ENCODE results near the gene HS3ST3A1. TPM values are rescaled to one million over a fixed set of nuclear protein-coding genes. Genes with fewer than 3 reads are reported as not detected.
A peak's percentile ranks its signal among the peaks of the same experiment; 100 is the strongest.

The HS3ST3A1 gene
- total RNA-seq, 1 donor from 2014 or later = 1.1 TPM

DNA sequence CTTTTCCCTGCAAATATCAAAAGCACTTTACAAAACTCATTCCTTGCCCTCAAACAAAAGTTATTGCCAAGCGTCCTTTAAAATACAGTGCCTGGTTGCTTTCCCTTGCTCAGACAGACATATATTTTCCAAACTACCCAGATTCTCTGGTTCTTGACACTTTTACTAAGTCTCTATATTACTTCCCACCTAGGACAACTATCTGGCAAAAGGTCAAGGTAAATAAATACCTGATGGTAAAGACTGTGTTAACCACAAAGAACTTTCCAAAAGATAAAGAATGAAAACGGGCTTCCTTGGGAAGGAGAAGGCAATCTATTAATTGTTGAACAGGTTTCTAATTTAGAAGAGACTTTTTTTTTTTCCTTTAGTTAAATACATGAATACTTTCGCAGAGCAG is 1.9 kb downstream of the HS3ST3A1 start:
- peaks cover 5% of the 10 kb centered on the region for H3K9me3 Mint-ChIP-seq (ENCODE audit: unreplicated experiment)
- H3K27me3 Mint-ChIP-seq (ENCODE audit: unreplicated experiment) = peaks cover 11% of the 10 kb centered on the region
- peak overlapping the region; percentile 84 for H3K4me3 Mint-ChIP-seq (ENCODE audit: unreplicated experiment)
- H3K4me1 Mint-ChIP-seq (ENCODE audit: low read depth, unreplicated experiment) = peaks cover 10% of the 10 kb centered on the region
- no peaks in the 10 kb centered on the region for H3K36me3 Mint-ChIP-seq (ENCODE audit: unreplicated experiment)
- TF ChIP-seq, protein P1, sequence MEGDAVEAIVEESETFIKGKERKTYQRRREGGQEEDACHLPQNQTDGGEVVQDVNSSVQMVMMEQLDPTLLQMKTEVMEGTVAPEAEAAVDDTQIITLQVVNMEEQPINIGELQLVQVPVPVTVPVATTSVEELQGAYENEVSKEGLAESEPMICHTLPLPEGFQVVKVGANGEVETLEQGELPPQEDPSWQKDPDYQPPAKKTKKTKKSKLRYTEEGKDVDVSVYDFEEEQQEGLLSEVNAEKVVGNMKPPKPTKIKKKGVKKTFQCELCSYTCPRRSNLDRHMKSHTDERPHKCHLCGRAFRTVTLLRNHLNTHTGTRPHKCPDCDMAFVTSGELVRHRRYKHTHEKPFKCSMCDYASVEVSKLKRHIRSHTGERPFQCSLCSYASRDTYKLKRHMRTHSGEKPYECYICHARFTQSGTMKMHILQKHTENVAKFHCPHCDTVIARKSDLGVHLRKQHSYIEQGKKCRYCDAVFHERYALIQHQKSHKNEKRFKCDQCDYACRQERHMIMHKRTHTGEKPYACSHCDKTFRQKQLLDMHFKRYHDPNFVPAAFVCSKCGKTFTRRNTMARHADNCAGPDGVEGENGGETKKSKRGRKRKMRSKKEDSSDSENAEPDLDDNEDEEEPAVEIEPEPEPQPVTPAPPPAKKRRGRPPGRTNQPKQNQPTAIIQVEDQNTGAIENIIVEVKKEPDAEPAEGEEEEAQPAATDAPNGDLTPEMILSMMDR (IDR thresholded peaks at IDR 0.05; ENCODE audit: partially characterized antibody, unreplicated experiment) = no peak
- no peak for DNase-seq
- H3K27ac Mint-ChIP-seq (ENCODE audit: unreplicated experiment) = no peak overlapping the region

DNA sequence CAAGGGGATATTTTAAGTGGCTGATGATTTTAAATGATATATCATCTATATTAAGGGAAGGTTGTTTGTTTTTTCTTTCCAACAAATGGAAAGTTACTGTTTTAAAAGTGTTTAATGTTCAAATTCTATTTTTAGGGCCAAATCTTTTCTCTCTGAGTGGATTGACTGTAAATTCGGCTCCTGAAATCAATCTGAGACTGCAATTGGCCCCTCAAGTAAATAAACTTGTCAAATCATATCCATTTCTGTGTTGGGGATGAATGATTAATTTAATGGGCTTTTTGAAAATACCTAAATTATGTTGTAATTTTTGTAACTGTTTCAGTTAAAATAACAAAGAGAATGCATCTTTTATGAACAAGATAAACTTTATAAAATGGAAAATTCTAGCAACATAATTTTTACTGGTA is 2.6 kb downstream of the HS3ST3A1 start:
- DNase-seq = no peak
- H3K27ac Mint-ChIP-seq (ENCODE audit: unreplicated experiment) = no peak overlapping the region
- H3K4me3 Mint-ChIP-seq (ENCODE audit: unreplicated experiment) = no peak overlapping the region
- H3K36me3 Mint-ChIP-seq (ENCODE audit: unreplicated experiment) = no peaks in the 10 kb centered on the region
- H3K9me3 Mint-ChIP-seq (ENCODE audit: unreplicated experiment) = peaks cover 5% of the 10 kb centered on the region
- TF ChIP-seq, protein P1 (IDR thresholded peaks at IDR 0.05; ENCODE audit: partially characterized antibody, unreplicated experiment) = no peak
- peaks cover 12% of the 10 kb centered on the region for H3K4me1 Mint-ChIP-seq (ENCODE audit: low read depth, unreplicated experiment)
- H3K27me3 Mint-ChIP-seq (ENCODE audit: unreplicated experiment) = peaks cover 11% of the 10 kb centered on the region

DNA sequence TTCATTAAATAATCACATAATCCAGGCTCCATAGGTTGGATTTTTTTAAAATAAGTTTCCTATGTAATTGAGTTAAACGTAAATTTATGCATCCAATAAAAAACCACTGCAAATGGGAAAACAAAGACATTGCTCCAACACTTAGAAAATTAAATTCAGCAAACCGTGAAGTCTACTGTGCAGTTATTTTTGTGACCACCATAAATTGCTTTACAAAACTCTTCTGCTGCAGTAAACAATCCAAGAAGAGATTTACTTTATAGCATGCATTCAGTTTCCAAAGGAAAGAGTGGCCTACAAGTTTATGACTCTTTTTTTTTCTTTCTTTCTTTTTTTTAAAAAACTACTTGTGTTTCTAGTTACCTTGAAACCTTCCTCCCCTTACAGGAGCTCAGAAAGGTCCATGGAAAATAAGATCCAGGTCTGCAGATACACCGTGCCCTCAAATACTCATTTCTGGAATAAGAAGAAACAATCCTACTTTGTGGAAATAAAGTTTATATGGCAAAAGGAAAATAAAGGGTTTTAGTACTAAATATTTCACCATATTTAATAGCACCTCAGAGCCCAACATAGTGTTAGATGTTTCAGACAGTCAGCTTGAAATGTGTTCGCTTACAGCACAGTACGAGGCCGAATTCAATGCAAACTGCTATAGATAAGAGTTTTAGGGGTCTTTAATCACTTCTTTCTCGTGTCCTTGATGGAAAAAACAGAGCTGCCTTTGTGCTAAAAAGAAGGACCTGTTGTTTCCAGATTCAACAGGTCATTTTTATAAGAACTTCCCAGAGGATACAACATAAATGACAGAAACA is 3.2 kb downstream of the HS3ST3A1 start:
- no peak overlapping the region for H3K4me3 Mint-ChIP-seq (ENCODE audit: unreplicated experiment)
- peaks cover 5% of the 10 kb centered on the region for H3K9me3 Mint-ChIP-seq (ENCODE audit: unreplicated experiment)
- TF ChIP-seq, protein P1 (IDR thresholded peaks at IDR 0.05; ENCODE audit: partially characterized antibody, unreplicated experiment) = no peak
- H3K27me3 Mint-ChIP-seq (ENCODE audit: unreplicated experiment) = peaks cover 11% of the 10 kb centered on the region
- H3K36me3 Mint-ChIP-seq (ENCODE audit: unreplicated experiment) = no peaks in the 10 kb centered on the region
- H3K4me1 Mint-ChIP-seq (ENCODE audit: low read depth, unreplicated experiment) = peaks cover 12% of the 10 kb centered on the region
- H3K27ac Mint-ChIP-seq (ENCODE audit: unreplicated experiment) = no peak overlapping the region
- DNase-seq = no peak

DNA sequence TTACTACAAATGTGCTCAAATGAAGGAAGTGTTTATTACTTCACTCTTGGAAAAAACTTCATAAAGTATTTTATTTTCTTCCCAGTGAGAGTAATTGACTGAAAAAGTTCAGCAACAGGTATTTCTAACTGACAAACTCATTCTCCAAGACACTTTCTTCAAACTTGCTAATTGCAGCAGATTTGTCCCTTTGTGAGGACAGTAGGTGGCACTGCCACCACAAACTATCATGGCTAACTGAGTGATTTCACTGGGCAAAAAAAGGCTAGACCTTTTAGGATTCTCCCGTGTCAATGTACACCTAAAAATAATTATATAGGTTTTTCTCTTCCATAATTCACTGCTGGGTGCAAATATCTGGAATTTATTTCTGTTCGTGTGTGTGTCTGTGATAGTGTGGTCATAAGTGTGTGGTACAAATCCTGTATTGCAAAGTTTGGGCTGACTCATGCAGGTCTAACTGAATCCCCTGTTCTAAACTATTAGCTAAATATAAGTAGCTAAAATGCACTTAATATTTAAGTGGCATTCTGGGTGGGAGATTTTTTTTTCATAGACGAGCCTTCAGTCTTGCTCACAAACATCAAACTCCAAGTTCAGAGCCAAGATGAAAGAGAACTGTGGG is 3.9 kb downstream of the HS3ST3A1 start:
- peaks cover 12% of the 10 kb centered on the region for H3K4me1 Mint-ChIP-seq (ENCODE audit: low read depth, unreplicated experiment)
- peak; percentile 33 for DNase-seq
- no peak overlapping the region for H3K27ac Mint-ChIP-seq (ENCODE audit: unreplicated experiment)
- peaks cover 11% of the 10 kb centered on the region for H3K27me3 Mint-ChIP-seq (ENCODE audit: unreplicated experiment)
- TF ChIP-seq, protein P1 (IDR thresholded peaks at IDR 0.05; ENCODE audit: partially characterized antibody, unreplicated experiment) = peak; percentile 34
- H3K4me3 Mint-ChIP-seq (ENCODE audit: unreplicated experiment) = no peak overlapping the region
- peaks cover 5% of the 10 kb centered on the region for H3K9me3 Mint-ChIP-seq (ENCODE audit: unreplicated experiment)
- no peaks in the 10 kb centered on the region for H3K36me3 Mint-ChIP-seq (ENCODE audit: unreplicated experiment)

Measured in glutamatergic neuron (in vitro differentiated cells).